NCI-H82 treated with DMSO at 0.1 percent for 48 hours (cell line): ENCODE measurements around the gene NUP210L.

Experiments
- DNase-seq: peaks from one replicate; lab custom pipeline; 2025; ENCODE audit not compliant: unreplicated experiment; lab: John Stamatoyannopoulos, UW

The NUP210L gene

DNA sequence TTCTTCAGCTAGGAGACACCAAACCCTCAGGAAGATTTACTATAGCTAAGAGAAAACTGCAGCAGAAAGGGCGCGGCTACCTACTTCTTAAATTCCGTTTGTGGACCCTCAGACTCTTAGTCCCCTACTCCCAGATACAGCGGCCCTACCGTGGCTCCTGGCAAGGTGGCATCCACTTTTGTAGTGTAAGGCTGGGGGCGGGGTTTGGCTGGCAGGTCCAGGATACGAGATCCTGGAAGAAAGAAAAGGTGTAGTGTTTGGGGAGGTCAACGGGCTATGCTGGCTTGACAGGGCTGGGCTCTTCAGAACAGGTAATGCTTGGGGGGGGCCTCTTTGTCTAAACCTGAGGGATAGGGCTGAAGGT is 186.9 kb downstream of the NUP210L start:
- no peak for DNase-seq

DNA sequence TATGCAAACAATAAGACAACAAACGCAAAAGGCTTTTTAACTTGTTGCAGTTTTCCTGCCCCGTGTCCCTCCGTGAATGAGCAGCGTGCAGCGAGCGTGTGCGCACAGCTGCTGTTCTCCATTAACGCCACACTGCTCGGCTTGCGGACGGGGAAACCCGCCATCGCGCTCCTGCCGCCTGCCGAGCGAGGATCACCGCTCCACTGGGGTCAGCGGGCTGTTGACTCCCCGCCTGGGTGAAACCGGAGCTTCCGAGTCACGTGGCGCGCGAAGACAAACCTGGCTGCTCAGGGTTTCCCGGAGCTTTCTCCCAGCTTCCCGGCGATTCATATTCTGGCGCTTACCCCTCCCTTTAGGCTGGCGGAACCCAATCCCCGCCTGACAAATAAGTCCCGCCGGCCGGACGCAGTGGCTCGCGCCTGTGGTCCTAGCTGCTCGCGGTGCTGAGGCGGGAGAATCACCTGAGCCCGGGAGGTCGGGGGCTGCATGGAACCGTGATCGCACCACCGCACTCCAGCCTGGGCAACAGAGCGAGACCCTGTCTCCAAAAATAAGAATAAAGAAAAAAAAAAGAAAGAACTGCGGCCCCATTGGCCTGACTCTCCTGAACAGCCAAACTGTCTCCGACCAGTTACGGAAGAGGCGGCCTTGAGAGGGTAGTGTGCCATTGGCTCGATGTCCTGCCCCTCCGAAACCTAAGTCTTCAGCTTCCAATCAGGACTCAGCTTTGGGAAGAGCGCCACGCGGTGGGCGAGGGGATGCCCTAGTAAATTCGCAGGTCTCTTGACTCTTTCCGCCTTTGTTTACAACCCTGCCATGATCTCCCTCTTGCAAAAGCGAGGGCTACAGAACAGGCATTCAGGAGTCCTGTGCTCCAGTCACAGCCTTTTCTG is 187.5 kb downstream of the NUP210L start, which contains the start of gene CREB3L4:
Gene CREB3L4, plus strand, starts transcription at position 796 of the 893 bp plus-strand sequence. CDS start 624 bp downstream, outside the sequence.
- DNase-seq, result peak; percentile 98

DNA sequence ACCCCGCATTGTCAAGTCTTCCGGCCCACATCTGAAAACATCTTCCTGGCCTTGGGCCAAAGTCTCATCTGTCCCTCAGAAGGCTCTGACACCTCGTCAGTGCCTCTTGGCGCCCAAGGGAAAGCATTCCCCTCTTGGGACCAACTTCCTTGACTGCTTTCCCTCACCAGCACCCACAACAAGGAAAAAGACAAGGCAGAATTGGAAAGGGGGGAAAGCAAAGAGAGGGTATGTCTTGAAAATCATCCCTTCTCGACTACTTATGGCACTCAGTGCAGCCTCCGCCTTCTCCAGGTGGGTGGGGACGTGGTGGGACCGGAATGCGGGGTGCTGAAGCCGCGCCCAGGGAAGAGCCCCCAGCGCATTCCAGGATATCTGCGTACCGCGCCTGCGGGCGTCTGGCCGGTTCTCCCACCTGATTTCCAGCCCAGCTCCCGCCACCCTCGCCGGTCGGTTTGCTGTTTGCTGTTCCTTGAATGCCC is 191.0 kb downstream of the NUP210L start:
- peak; percentile 79 for DNase-seq

DNA sequence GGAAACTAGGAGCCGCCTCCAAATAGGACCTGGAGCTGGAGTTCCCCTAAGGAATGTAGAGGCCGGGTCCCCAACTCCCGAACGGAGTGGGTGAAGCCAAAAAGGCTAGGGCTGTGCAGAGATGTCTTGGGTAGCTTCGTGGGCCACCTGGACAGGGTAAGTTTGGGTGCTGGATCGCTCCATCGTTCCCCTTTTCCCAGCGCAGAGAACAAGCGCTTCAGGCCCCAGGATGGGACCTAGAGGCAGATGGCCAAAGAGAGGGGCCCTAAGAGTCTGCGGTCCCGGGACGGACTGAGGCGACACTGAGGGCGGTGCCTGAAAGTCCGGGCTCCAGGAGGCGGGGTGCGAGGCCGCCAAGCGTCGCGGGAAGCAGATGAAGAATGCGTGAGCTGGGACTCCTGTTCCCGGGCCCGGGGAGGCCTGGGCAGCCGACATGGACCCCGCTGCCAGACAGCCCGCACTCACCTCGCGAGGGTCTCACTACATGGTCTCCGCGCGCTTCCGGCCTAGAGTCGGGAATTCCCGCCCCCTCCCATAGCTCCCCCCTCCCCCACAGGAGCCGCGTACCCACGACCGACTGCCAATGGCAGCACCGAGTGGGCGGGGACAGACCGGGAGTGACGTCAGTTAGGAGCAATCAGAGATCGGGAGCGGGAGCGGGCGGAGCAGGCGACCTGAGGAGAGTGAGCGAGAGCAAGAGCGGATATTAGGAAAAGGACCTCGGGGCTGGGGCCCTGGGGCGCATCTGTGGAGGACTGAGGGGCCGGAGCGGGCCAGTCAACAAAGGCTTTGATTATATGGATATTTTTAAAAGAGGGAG is 191.6 kb downstream of the NUP210L start, which contains the start of gene SLC39A1:
Gene SLC39A1, minus strand, starts transcription at position 508 of the 820 bp plus-strand sequence. CDS start 822 bp downstream, outside the sequence.
- DNase-seq, result peak; percentile 100

DNA sequence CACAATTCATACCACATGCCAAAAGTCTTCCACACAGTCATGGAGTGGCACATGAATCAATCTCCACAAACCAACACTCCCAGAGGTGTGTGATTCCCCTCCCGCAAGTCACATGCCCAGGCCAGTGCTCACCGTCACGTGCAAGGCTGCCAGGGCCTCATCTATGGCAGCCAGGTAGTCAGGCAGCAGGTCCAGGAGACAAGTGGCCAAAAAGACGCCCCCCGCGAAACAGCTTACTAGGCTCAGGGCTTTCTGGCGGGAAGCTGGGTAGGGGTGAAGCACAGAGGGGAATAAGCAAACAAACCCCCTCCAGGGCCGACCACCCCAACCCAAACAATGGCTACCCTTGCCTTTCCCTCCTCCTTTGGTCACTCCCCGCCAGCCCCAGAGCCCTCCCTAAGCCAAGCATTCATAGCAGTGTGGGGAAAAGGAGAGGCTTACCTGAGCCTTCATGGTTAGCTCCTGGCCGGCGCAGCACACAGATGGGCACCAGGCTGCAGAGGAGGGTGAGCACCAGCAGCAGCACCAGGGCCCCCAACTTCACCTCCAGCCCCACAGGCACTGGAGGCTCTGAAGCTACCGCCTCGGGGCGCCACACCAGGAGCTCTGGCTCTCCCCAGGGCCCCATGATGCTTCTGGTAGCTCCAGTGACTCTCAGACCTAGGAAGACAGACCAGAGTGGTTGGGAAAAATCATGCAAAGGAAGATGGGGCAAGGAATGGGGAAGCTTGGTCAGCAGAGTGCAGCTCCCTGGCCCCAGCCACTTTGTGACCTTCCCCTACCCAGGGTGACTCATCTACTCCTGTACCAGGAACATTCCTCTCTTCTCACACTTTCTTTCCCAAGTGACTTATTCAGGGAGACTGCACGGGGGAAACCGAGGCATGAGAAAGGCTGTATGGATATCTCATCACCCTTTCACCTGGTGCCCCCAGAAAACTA is 192.5 kb downstream of the NUP210L start:
- DNase-seq, result no peak

DNA sequence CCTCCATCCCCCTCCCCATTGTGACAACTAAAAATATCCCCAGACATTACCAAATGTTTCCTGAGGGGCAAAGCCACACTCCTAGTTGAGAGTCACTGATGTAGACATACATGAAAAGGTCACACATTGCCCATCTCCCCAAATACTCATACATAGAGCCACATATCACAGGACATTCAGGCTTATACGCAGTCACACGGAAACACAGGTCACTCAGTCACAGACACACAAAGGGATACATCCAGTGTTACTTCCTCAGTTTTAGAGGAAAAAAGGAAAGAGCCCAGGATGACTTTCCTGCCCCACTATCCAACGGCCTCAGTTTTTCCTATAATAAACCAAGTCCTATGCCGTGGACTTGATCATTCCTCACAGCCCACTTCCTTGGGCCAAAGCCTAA is 193.5 kb downstream of the NUP210L start:
- no peak for DNase-seq

DNA sequence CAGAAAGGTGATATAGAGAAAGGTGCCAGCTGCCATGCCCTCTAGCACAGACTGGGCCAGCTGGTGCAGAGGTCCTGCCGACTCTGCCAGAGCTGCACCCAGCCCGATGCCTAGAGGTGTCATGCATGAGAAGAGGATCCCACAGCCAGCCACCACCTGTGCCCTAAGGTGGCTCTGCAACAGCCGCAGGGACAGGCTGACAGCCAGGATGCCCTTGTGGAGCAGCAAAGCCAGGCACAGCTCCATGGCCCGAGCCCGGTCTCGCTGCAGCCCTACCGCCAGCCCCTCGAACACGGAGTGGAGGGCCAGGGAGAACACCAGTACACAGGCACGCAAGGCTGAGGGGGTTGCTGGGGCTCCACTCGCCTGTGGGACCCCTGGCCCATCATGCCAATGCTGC is 194.7 kb downstream of the NUP210L start:
- DNase-seq, result no peak

DNA sequence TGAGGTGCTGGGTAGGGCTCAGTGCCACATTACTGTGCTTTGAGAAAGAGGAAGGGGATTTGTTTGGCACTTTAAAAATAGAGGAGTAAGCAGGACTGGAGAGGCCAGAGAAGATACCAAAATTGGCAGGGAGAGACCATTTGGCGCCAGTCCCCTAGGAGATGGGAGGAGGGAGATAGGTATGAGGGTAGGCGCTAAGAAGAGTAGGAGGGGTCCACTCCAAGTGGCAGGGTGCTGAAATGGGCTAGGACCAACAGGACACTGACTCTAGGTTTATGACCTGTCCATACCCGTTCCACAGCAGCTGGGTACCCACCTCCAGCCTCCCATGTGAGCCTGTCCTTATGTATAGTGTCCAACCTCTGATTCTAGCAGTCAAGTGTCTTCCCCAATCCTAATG is 195.4 kb downstream of the NUP210L start:
- DNase-seq, result no peak

DNA sequence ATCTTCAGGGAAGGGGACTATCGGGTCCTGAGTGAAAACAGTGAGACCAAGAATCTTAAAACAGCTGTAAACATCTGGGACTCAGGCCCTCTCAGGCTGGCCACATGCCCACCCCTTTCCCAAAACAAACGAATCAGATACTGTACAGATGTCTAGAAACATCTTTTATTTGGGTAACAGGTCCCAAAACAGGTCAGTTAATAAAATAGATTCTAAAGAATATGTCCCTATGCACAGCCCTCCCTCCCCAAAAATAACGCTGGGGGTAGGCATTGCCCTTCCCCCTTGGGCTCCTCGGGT is 196.0 kb downstream of the NUP210L start:
- DNase-seq, result no peak

DNA sequence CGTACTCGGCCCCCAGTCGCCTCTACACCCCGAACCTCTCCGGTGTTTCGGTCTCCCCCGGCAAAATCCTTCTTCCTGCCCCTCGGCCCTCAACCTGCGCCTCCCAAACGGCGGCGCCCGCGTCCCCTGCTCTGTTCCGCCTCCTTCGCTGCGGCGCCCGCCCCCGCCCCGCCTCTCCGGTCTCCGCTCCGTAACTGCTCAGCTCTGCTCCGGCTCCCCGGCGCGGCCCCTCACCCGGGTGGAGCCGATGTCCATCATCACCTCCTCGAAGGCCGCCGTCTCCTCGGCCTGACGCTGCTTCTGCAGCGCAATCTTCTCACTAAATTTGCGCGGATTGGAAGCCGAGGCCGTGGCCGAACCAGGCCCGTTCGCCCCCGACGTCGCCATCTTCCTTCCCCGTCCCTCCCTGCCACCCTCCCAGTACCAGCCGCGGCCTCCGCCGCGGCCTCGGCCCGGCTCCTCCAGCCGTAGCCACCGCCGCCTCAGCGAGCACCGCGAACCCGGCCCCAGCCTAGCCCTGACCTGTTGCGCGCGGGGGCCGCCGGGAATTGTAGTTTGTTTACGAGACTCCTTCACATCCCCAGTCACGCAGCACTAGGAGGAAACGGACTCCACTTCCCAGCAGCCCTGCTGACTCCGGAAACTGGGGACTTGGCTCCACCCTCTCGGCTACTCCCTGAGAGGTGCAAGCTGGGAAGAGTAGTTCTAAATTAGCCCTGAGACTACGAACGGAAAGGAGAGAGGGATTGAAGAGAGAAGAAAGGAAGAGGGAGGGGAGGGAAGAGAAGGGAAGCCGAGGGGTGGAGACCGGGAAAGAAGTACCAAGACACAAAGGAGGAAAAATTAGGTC is 196.5 kb downstream of the NUP210L start, which contains the start of gene CRTC2:
Gene CRTC2, minus strand, starts transcription at position 502 of the 850 bp plus-strand sequence. Its CDS starts 115 bp downstream, at position 387.
- DNase-seq, result peak; percentile 100

DNA sequence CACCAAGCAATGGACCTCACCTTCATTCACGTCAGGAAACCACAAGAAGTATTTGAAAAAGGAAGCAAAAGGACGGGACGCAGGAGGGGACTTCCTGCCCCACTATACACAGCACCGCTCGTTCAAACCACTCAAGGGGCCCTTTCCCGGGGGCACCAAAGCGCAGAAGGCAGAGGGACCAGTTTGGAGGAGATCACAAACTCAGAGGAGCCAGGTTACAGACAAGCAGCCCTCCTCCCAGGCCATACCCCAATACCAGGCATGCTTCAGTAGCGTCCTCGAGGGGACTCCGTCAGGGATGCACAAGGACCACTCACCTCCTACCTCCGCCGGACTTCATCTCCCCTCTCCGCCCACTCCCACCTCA is 197.1 kb downstream of the NUP210L start:
- no peak for DNase-seq

DNA sequence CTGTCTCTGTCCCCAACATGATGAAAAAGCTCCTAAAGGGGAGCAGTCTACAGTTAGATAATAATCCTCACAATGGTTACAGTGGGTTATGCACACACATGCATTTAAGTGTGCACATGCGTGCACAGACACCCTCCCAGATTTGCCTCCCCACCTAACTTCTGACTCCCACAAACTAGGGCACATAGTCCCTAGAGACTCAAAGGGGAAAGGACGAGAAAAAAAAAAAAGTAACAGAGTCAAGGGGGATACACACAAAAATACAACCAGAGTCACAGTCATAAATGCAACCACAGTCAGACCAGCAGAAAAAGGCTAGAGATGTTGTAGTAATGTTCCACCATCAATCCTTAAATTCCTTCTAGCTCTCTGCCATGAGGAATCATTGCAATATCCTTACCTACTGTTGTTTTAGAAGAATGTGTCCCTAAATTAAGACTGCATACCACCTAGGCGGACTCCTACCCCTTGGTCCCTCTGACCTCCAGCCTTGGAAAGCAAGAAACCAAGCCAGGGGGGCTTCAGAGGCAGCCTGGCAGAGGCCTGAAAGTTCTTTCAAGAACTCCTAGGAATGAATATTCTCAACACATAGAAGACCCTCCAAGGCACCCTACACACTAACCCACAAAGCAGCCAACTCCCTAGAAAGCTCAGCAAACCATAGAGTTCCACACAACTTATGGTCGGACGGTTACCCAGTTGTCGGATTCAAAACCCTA is 197.7 kb downstream of the NUP210L start:
- DNase-seq, result no peak

DNA sequence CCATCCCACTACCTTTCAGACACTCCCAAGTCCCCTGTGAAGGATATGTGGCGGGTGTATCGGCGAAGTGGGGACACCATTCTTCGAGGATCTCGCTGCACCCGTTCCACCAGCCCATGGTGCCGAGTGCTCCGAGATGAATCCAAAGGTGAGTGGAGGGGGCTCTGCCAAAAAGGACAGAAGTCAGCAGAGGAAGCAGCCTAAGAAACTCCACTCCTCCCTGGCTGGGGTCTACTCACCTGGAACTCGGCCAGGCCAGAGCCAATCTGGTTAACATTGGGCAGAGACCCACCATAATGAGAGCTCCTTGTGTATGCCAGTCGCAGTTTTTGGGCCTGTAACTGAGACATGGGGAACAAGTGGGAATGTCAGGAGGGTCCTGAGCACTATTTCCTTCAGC is 200.0 kb downstream of the NUP210L start:
- DNase-seq, result no peak

DNA sequence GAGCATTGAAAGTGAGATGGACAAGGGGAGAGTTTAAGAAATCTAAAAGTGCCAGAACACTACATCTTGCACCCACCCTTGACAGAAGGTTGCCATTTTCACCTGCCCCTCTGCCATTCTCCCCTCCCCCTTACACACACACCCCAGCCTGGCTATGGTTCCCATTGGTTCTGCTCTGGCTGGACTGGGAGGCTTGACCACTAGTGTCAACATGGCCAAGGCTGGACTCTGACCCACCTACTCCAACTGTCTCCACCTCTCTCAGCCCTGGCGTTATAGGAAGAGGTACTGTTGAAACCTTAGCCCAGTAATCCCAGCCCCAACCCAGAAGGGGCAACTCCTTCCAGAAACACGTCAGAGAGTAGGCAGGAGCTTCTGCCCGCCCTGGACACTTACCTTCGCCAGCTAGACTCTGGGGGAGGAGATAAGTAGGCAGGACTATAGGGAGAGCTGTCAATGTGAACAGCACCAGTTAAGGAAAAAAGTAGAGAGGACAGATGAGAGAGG is 201.0 kb downstream of the NUP210L start:
- no peak for DNase-seq

DNA sequence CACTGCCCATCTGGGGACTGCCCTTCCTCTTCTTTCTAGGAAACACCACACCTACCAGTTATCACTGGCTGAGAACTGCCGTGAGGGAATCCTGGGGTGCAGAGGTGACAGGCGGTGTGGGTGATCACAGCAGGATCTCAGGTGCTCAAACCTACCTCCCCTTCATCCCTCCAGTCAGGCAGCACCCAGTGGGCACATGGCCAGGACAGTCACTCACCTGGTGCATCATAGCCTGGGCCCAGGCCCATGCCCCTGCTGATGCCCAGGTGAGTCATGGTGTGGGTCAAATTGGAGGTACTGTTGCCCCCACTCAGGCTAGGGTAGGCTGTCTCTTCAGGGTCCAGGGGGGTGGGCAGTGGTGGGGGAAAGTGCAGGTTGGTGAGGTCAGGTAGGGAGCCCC is 203.1 kb downstream of the NUP210L start:
- no peak for DNase-seq

DNA sequence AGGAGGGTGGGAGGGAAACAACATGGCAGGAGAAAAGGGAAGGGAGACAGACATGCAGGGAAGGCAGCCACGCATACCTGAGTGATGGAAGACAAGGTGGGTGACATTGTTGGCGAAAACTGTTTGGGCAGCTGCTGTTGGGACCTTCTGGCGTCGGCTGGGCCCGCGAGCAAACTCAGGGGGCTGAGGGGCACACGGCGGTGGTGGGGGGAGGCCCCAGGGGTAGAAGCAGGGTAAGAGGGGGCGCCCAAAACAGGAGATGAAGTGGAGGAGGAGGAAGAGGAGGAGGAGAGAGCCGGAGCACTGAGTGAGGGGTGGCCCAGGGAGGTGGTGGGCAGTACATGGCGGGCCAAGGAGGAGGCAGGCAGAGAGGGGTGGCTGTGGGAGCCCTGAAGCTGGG is 203.7 kb downstream of the NUP210L start:
- DNase-seq, result no peak

DNA sequence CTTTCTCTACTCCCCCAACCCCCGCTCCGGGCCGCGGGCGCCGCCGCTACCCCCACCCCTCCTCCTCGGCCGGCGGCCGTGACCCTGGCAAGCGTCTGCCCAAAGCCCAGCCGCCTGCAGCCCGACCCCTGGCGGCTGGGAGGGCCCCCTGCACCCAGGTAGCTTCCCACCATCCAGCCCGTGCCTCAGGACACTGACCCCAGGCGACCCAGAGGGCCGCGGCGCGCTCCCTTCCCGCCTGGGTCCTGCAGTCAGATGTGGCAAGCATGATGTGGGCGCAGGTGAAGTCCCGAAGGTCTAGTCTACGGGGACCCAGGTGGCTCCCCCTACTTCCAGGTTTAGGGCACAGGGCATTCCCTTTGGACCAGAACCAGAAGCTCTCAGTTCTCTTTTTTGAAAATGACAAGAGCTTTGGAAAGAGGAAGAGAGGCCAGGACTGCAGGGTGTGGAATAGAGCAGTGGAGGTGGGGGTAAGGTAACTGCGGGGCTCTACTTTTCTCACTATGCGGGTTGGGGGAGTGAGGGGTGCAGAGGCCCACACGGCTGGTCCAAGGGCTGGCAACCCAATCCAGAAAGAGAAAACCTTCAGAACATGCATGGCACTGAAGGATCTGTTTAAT is 208.1 kb downstream of the NUP210L start, which contains the start of gene DENND4B:
Gene DENND4B, minus strand, starts transcription at position 97 of the 620 bp plus-strand sequence. CDS start 2,344 bp downstream, outside the sequence.
- DNase-seq, result peak; percentile 60
